Measurements from ENCODE around the gene SOCS1.
"Not testable (repeated sequence)": the region's sequence is repeated elsewhere in the genome, so short reads cannot be mapped to it uniquely, and the experiment has no call there.

The SOCS1 gene

DNA sequence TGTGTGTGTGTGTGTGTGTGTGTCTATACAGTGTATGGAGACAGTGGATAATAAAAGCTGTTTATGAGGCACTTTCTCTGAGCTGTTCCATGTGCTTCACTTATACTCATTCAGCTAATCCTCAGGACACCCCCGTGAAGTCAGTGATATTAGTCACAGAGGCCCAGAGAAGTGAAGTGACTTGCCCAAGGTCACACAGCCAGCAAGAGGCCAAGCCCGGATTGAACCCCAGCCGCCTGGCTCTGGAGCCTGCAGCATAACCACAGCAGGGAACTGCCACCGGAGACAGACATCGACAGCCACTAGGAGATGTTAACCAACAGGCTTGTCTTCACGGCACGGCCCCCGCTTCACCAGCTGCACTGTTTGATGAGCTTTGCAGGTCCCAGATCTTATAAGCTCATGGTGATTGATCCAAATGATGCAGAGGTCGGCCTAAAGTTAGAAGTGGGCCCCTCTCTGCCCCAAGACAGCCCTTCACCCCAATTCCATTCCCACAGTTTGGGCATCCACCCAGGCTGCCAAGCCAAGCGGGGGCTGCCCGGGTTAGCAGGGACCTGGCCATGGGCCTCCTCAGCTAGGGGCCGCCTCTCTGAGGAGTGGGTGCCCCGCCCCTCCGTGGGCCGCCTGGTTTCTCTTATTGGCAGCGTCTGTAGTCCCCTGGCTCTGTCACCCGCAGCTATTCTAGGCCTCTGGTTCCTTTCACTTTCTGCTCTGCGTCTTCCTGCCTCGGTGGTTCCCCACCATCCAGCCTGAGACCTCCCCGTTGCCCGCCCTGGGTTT, 30.9 kb downstream of the SOCS1 start:
- peak; percentile 26 to 50 for DNase-seq (ENCODE audit: low read depth in 2 of 2)

DNA sequence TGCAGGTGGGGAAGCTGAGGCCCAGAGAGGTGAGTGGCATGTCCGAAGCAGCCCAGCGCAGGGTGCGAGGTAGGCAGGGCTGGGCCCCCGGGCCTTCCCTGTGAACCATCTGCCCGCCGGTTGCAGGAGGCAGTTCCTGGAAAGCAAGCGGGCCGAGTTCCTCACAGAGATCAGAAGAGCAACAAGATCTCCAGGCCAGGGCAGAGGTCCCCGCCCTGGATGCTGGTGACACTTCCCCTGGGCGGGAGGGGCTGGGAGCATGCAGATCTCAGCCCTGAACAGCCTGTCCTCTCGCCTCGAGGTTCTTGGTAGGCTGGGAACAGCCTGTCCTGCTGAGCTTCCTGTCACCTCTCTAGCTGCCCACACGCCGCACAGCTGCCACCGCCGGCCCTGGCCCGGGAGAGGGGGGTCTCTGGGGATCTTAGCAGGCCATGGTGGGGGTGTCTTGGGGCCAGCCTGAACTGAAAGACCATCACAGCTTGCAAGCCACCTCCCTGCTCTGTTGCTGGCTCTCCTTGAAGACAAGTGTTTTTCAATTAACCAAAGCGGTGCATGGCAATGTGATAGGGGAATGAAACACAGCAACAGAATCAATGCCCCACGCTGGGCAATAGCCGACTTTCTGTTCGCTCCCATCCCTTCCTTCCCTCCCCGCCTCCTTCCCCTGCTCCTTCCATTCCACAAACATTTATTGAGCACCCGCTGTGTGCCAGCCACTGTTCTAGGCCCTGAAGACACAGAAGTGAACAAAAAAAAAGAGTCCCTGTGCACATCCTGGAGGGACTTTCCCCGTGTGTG, 31.7 kb downstream of the SOCS1 start:
- peak; percentile 21 to 29 for DNase-seq (ENCODE audit: low read depth in 2 of 2)

DNA sequence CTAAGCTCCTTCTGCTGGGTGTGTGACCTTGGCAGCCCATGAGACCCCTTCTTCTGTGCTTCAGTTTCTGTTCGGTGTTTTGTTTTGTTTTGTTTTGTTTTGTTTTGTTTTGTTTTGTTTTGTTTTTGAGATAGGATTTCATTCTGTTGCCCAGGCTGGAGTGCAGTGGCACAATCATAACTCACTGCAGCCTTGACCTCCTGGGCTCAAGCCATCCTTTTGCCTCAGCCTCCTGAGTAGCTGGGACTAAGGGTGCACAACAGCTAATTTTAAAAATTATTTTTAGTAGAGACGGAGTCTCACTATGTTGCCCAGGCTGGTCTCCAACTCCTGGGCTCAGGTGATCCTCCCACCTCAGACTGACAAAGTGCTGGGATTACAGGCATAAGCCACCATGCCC, 35.5 kb downstream of the SOCS1 start:
- DNase-seq (ENCODE audit: low read depth in 2 of 2): not testable (repeated sequence)

DNA sequence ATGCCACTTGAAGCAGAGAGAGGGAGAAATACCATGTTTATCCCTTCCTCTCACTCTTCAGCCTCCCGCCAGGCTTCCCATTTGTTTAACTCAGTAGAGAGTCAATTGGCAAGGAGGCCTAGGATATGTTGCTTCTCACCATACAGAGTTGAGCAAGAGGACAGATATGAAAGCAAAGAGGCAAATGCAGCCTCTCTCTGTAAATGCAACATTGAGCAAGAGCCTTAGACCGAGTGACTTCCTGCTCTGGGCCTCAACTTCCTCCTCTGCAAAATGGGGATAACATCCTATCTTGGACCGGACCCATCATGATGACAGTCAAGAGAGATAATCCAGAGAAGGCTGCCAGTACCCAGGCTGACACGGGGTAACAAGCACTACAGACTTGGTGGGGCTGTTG, 36.8 kb downstream of the SOCS1 start:
- no peak for DNase-seq (ENCODE audit: low read depth in 2 of 2)

DNA sequence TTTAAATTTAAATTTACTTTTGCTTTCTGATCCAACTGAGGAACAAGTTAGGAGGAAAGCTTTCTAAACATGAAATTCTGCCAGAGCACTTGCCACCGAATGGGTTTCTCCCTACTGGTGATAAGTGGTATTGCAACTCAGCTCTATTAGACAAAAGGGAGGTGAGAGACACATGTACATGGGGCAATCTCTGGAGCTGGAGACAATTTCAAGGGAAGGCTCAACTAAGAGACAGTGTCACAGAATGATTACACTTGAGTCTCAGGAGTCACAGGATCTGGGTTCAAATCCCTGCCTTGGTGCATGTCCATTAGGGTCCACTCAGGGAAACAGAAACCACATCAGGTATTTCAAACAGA, 37.4 kb downstream of the SOCS1 start:
- no peak for DNase-seq (ENCODE audit: low read depth in 2 of 2)

DNA sequence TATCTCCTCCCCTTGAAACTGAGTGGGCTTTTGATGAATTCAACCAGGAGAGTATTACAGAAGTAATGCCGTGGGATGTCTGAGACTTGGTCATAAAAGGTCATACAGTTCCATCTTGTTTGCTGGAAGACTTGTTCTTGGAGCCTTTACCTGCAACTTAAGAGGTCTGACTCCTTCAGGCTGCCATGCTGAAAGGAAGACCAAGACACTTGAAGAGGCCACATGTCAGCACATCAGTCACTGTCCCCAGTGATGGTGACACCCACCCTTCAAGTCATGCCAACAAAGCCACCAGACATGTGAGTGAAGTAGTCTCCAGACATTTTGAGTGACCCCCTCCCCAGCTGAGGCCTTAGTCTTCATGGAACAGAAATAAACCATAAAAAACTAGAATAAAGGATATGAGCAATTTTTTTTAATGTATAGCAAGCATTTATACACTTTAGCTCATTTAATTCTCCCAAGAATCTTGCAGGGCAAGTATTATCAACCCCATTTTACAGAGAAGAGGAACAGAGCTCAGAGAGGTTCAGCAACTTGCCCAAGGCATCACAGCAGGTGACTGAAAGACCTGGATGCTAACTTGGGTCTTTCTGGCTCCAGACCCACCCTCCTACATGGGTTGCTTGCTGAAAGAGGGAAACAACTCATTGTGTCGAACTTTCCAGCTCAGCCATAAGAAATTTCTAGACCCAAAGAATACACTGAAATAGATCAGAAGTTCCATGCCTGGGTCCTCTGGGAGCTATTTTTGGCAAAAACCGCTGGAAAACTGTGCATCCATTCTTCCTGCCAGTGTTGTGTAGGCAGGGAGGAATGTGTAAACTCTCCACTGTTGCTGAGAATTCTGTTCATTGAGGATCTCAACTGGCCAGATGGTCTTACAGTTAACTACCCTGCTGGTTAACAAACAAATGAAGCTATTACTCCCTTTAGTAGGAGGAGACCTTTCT, 38.1 kb downstream of the SOCS1 start:
- DNase-seq (ENCODE audit: low read depth in 2 of 2): no peak

DNA sequence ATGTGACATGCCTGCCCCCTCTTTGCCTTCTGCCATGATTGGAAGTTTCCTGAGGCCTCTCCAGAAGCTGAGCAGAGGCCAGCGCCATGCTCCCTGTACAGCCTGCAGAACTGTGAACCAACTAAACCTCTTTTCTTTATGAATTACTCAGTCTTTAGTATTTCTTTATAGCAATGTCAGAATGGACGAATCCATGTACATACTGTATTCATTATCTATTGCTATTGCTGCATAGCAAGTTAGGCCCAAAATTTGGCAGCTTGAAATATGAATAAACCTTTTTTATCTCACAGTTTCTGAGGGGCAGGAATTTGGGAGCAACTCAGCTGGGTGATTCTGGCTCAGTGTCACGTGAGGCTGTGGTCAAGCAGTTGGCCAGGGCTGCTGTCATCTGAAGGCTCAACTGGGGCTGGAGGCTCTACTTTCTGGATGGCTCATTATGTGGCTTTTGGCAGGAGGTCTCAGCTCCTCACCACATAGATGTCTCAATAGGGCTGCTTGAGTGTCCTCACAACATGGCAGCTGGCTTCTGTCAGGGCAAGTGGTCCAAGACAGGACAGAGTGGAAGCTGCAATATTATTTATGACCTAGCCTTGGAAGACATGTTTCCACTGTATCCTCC, 40.0 kb downstream of the SOCS1 start:
- DNase-seq (ENCODE audit: low read depth in 2 of 2): no peak

DNA sequence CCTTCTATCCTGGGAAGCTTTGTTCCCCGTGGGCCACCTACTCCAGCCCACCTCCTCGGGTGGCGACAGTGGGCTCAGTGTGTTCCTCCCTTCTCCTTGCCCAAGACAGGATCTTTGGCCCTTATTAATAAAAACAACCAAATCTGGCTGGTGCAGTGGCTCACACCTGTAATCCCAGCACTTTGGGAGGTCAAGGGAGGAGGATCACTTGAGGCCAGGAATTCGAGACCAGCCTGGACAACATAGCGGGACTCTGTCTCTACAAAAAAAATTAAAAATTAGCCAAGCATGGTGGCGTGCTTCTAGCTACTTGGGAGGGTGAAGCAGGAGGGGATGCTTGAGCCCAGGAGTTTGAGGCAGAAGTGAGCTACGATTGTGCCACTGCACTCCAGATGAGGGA, 42.2 kb downstream of the SOCS1 start:
- no peak for DNase-seq (ENCODE audit: low read depth in 2 of 2)

DNA sequence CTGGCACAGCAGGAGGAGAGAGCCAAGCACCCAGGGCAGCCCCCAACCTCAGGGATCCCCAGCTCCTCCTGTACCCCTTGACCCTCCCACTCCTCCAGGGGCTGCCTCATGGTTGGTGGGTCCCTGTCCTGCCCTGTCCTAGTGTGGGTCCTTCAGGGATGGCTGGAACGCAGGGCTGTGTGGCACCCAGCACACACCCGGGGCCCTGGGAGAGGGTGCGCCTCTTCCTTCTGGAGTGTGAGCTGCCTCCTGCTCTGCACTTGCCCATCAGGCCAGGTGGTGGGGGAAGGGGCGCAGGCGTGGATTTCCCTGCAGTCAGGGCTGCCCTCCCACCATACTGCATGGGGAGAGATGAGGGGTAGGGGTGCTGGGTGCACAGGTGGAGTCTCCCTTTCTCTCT, 42.6 kb downstream of the SOCS1 start:
- no peak for DNase-seq (ENCODE audit: low read depth in 2 of 2)

DNA sequence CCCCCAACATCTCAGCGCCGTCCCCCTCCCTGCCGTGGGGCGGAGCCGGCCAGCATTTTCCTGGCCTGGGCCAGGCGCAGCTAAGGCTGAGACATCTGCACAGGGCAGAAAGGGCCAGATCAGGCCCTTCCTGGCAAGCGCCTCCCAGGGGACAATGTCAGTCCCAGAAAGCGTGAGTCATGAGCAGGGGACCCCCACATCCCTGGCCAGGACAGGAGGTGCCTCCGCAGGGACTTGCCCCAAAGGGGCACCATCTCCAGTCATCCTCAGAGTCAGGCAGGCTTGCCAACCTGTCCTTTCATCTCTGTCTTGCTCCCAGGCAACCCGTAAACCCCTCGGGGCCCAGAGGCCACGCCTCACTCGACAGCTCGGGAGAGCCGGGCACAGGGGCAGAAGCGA, 43.2 kb downstream of the SOCS1 start:
- DNase-seq (ENCODE audit: low read depth in 2 of 2): no peak

DNA sequence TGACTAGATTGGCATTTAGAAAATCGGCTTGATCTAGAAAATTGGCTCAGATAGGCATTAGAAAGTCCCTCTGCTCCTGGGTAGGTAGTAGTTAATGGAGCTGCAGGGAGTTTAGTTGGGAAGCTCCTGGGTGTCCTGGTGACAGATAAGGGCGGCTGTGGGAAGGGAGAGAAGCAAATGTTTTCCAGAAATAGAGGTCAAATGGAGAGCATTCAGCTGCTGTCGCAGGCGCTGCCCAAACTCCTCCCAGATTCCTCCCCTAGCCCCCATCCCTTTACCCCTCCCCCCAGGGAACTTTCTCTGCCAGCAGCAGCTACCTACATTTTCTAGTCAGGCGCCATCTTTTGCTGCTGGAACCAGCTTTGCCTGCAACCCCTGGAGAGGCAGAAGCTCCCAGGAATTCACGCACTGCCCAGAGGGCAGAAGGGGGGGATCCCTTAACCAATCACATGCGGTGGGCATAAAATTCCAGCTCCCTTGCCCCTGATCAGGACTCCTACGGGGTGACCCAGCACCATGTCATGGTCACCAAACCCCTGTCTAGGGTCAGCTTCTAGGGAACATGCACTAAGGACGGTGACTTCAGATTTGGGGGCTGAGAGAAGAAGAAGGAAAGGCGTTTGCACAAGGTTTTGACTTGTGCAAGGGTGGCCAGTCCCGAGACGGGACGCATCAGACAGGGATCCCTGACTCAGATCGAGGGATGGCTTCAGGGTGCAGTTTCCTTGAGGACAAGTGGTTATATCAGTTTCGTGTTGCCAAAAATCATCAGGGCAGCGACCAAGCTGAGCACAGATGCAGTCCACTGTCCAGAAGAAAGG, 43.8 kb downstream of the SOCS1 start:
- DNase-seq (ENCODE audit: low read depth in 2 of 2): no peak

DNA sequence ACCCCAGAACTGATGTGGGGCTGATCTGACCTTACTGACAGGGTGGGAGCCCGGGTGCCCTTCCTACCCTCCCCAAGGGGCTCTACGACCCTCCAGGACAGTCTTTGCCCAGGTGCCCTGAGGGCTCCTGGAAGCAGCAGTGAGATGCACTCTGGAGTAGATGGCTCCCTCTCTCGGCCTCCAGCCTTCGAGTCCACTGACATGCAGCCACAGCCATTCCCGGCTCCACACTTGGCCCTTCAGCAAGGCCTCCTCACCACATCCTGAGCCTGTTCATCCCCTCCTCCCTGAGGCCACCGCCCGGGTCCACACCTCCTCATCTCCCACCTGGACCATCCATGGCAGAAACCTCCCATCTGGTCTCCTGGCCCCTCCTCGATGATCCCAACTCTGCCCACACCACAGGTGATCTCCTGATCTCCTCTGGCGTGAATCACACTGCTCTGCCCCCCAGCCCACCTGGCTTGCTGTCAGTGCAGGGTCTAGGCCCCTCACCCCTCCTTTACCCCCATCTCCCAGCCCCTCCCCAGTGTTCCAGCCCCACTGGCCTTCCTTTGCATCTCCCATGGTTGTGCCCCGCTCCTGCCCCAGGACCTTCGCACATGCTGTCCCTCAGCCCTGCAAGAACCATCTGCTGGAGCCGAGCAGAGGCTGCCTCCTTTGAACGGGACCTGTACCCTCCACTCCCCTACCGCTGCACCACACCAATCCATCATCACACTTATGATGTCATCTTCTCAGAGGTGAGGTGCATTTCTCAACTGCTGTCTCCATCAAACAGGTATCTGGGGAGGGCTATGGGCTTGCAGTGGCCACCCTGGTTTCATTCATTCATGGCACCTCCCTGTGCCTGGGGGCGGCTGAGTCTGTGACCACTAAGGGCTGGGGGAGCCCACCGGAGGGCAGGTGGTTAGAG, 44.7 kb downstream of the SOCS1 start:
- DNase-seq (ENCODE audit: low read depth in 2 of 2): no peak

DNA sequence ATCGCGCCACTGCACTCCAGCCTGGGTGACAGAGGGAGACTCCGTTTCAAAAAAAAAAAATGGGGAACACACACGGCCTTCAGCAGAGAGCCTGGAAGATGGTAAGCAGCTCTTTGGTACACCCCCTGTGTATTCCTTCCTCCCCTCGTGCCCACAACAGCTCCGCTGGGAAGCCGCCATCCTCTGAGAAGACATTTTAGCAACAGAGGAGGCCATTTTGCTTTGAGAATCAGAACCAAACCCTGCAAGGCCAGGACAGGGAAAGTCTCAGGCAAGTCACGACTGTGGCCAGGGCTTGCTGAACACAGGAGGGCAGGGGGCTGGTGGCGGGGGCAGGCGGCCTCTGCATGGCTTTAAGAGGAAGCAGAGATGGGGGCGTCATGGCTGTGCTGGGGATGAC, 45.7 kb downstream of the SOCS1 start:
- no peak for DNase-seq (ENCODE audit: low read depth in 2 of 2)

DNA sequence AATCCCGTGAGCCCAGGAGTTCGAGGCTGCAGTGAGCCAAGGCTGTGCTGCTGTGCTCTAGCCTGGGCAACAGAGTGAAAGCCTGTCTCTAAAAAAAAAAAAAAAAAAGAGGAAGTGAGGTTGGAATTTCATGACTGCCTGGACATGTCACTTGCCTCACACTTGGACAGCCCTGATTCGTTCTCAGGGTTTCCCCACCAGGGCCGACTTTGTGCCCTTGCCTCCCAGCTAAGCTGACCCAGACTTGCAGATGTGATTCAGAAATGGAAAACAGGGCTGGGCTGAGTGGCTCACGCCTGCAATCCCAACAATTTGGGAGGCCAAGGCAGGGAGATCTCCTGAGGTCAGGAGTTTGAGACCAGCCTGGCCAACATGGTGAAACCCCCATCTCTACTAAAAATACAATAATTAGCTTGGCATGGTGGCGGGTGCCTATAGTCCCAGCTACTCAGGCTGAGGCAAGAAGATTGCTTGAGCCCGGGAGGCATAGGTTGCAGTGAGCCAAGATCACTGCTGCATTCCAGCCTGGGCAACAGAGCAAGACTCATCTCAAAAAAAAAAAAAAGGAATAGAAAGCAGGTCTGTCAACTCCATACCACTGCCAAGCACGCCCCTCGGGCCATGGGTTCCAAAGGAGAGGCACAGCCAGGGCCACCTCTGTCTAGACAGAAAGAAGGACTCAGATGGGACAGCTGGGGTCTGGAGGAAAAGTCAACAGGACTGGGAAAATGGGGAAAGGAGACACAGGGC, 46.9 kb downstream of the SOCS1 start:
- DNase-seq (ENCODE audit: low read depth in 2 of 2): no peak

DNA sequence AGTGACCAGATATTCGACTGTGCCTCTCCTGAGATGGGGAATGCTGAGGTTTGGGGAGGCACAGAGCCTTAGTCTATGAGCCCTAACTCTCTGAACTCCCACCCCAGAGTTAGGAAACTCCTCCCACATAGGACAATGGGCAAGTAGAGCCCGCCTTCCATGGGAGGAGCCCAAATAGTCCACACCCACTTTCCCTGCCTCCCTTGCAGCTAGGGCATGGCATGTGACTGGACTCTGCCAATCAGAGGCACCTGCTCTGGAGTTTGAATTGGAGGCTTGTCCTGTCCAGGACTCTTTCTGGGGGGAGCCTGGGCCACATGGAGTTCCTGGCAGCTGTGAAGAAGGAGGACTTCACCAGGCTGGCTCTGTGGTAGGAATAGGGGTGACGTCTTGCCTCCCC, 48.4 kb downstream of the SOCS1 start:
- no peak for DNase-seq (ENCODE audit: low read depth in 2 of 2)

DNA sequence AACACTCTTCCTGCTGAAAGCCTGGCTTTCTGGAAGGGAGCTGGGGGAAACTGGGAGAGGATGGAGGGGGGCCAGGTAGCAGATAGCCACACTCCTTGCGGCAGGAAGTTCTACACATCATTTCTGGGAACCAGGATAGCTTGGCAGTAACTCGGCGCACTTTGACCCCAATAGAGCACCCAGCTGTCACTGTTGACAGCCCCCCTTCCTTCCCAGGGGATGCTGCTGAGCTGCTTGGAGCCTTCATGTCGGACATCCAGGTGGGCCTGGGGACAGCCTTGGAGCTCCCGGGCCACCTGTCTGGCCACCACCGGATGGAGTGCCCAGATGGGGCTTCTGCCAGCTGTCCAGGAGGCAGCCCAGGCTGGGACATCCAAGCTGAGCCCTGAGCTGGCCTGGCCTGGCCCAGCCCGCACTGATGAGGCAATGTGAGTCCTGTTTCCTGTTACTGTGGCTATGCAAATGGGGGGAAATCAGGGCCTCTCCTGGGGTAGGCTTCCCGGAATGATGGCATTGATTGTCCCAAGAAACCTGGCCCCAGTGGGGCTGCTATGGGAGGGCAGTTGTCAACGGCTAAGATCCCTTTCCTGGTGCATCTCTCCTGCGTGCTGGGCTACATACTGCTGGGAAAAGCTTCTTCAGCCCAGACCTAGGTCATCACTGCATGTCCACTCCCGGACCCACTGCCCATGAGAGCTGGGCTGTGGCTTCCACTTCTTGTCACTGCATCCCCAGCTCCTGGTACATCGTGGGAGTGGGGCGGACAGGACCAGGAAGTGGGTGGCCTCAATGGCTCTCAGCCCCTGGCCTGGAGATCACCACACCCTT, 50.0 kb downstream of the SOCS1 start:
- no peak for DNase-seq (ENCODE audit: low read depth in 2 of 2)

DNA sequence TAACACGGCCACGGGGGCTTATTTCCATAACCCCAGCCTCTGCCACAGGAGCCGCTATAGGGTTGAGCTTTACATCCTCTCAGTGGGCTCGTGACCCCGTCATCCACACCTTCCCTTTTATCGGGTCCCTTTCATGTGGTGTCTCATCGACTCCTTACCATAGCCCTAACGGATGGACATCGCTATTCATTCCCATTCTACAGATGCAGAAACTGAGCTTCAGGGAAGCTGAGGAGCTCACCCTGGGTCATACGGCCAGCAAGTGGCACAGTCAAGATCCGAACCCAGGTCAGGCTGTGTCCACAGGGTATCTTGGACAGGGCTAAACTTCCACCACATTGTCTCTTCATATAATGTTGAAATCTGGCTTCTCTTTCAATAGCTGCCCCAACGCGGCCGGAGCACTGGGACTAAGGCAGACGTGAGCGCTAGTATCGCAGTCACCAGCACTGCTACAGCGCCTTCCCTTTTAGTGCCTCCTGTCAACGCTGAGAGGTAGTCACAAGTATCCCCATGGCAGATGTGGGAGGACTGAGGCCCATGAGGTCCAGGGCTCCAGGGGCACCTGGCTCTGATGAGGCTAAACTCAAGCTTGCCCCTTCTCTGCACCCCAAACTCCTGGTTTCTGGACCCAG, 50.8 kb downstream of the SOCS1 start:
- DNase-seq (ENCODE audit: low read depth in 2 of 2): no peak

All from stimulated activated CD8-positive, alpha-beta memory T cell treated with anti-CD3 and anti-CD28 coated beads, Interleukin-7, amount 100 ng/mL, for 1 hour (primary cell).